Type B pancreatic cell (in vitro differentiated cells): ENCODE data around the gene JRKL. TPM values are rescaled to one million over a fixed set of nuclear protein-coding genes. Genes with fewer than 3 reads are reported as not detected.
"Not testable (repeated sequence)": the region's sequence is repeated elsewhere in the genome, so short reads cannot be mapped to it uniquely, and the experiment has no call there.

Experiments
- DNase-seq: peaks from one replicate; pipeline ENCODE4 v3.0.0; 2021; ENCODE audit warnings: mixed read lengths; ENCODE audit not compliant: unreplicated experiment; ENCODE audit errors: extremely low spot score
- H3K27ac Mint-ChIP-seq: 2 replicates; pipeline ENCODE4 v1.8.0; 2021; ENCODE audit warnings: mild to moderate bottlenecking, mixed read lengths
- H3K27me3 Mint-ChIP-seq: 2 replicates; pipeline ENCODE4 v1.8.0; 2021; ENCODE audit warnings: mixed read lengths
- H3K36me3 Mint-ChIP-seq: 2 replicates; pipeline ENCODE4 v1.8.0; 2021; ENCODE audit warnings: mixed read lengths
- H3K4me1 Mint-ChIP-seq: one replicate; pipeline ENCODE4 v1.8.0; 2021; ENCODE audit warnings: mixed read lengths; ENCODE audit not compliant: unreplicated experiment
- H3K4me3 Mint-ChIP-seq: 2 replicates; pipeline ENCODE4 v1.8.0; 2021; ENCODE audit warnings: mild to moderate bottlenecking, mixed read lengths
- H3K9me3 Mint-ChIP-seq: 2 replicates; pipeline ENCODE4 v1.8.0; 2021; ENCODE audit warnings: mixed read lengths
- microRNA-seq: library from miRNA; unstranded; fragments of <30 nt; microRNA quantifications from one replicate; pipeline ENCODE4, GENCODE V29; 2020
- total RNA-seq: library from RNA; stranded (reverse); gene quantifications from 2 replicates; pipeline ENCODE4 v1.2.1, GENCODE V29; 2021; ENCODE audit warnings: low replicate concordance
- TF ChIP-seq, protein P1 (sequence below): fragments of 200-600 bp; sonication (generic); conservative IDR thresholded peaks from 2 replicates; pipeline ENCODE4 v1.5.0; 2021; ENCODE audit warnings: antibody characterized with exemption, mild to moderate bottlenecking

JRKL gene
- total RNA-seq, 1 donor from 2014 or later: 11.5 TPM

- Mint-ChIP-seq H3K4me3 (no peak overlapping the region), H3K9me3 (peaks cover 5% of the 10 kb centered on the region), H3K27ac (no peak overlapping the region), H3K4me1 (no peaks in the 10 kb centered on the region), H3K36me3 (no peaks in the 10 kb centered on the region), H3K27me3 (no peaks in the 10 kb centered on the region)
- DNase-seq: no peak
- TF ChIP-seq, protein P1, sequence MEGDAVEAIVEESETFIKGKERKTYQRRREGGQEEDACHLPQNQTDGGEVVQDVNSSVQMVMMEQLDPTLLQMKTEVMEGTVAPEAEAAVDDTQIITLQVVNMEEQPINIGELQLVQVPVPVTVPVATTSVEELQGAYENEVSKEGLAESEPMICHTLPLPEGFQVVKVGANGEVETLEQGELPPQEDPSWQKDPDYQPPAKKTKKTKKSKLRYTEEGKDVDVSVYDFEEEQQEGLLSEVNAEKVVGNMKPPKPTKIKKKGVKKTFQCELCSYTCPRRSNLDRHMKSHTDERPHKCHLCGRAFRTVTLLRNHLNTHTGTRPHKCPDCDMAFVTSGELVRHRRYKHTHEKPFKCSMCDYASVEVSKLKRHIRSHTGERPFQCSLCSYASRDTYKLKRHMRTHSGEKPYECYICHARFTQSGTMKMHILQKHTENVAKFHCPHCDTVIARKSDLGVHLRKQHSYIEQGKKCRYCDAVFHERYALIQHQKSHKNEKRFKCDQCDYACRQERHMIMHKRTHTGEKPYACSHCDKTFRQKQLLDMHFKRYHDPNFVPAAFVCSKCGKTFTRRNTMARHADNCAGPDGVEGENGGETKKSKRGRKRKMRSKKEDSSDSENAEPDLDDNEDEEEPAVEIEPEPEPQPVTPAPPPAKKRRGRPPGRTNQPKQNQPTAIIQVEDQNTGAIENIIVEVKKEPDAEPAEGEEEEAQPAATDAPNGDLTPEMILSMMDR: no peak
Measured at GRCh38 chr11:96413408-96413807, 23.6 kb downstream of the JRKL start.

DNA sequence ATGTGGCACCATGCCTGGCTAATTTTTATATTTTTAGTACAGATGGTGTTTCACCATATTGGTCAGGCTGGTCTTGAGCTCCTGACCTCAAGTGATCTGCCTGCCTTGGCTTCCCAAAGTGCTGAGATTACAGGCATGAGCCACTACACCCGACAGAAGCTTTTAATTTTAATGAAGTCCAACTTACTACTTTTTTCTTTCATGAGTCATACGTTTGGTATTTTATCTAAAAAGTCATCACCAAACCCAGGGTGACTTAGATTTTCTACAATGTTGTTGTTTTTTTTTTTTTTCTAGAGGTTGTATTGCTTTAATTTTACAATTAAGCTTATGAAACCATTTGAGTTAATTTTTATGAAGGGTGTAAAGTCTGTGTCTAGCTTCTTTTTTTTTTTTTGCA, 34.9 kb downstream of the JRKL start:
- H3K27ac Mint-ChIP-seq: no peak overlapping the region
- no peaks in the 10 kb centered on the region for H3K36me3 Mint-ChIP-seq
- peaks cover 9% of the 10 kb centered on the region for H3K4me1 Mint-ChIP-seq
- TF ChIP-seq, protein P1: no peak
- no peaks in the 10 kb centered on the region for H3K9me3 Mint-ChIP-seq
- H3K4me3 Mint-ChIP-seq: no peak overlapping the region
- DNase-seq: no peak
- no peaks in the 10 kb centered on the region for H3K27me3 Mint-ChIP-seq

GRCh38 chr11:96430668-96431067, 40.9 kb downstream of the JRKL start:
- Mint-ChIP-seq H3K27me3 (peaks cover 7% of the 10 kb centered on the region), H3K36me3 (no peaks in the 10 kb centered on the region), H3K9me3 (no peaks in the 10 kb centered on the region), H3K27ac (no peak overlapping the region), H3K4me3 (no peak overlapping the region), H3K4me1 (peaks cover 9% of the 10 kb centered on the region)
- TF ChIP-seq, protein P1: no peak
- no peak for DNase-seq

GRCh38 chr11:96432654-96433053, 42.8 kb downstream of the JRKL start:
- not testable (repeated sequence) for H3K4me1 Mint-ChIP-seq, H3K9me3 Mint-ChIP-seq, DNase-seq, H3K4me3 Mint-ChIP-seq, H3K27me3 Mint-ChIP-seq, H3K36me3 Mint-ChIP-seq, H3K27ac Mint-ChIP-seq

Small RNA genes within 50 kb of the gene (microRNA-seq; reads per million reads assigned to microRNA genes)
- not detected for gene MIR1260B

Other genes starting within 250 kb of the JRKL start
- gene MAML2, start 46.8 kb upstream of the JRKL start, total RNA-seq: 20.8 and 33.6 TPM in 2 replicates
- gene CCDC82, start 101 bp upstream of the JRKL start, total RNA-seq: 15.2 and 21.7 TPM in 2 replicates